H7 (cell line): ENCODE results near the gene NAALADL2. TPM values are rescaled to one million over a fixed set of nuclear protein-coding genes. Genes with fewer than 3 reads are reported as not detected.
"Not testable (repeated sequence)": the region's sequence is repeated elsewhere in the genome, so short reads cannot be mapped to it uniquely, and the experiment has no call there.

Experiments
- DNase-seq: peaks from one replicate; pipeline ENCODE4 v3.0.0; 2012
- H3K27me3 ChIP-seq: 2 replicates; pipeline ENCODE4 v1.6.0; 2011; ENCODE audit warnings: mild to moderate bottlenecking, low read length; ENCODE audit not compliant: control insufficient read depth, insufficient read depth
- H3K36me3 ChIP-seq: replicated peaks from 2 replicates; pipeline ENCODE4 v1.5.1; 2011; ENCODE audit warnings: low read length; ENCODE audit not compliant: control insufficient read depth, insufficient read depth
- H3K4me3 ChIP-seq: 2 replicates; pipeline ENCODE4 v1.5.1; 2011; ENCODE audit warnings: low read depth, mild to moderate bottlenecking, control low read depth, low read length, moderate library complexity; ENCODE audit not compliant: insufficient read depth
- total RNA-seq: library from RNA; depleted of rRNA; stranded (reverse); fragments of >200 nt; shearing (Covaris generic); gene quantifications from 2 replicates; pipeline ENCODE4 v1.2.3, GENCODE V29; 2014

Gene NAALADL2
- total RNA-seq, 1 experiment from 2014 or later = 0.14 TPM

DNA sequence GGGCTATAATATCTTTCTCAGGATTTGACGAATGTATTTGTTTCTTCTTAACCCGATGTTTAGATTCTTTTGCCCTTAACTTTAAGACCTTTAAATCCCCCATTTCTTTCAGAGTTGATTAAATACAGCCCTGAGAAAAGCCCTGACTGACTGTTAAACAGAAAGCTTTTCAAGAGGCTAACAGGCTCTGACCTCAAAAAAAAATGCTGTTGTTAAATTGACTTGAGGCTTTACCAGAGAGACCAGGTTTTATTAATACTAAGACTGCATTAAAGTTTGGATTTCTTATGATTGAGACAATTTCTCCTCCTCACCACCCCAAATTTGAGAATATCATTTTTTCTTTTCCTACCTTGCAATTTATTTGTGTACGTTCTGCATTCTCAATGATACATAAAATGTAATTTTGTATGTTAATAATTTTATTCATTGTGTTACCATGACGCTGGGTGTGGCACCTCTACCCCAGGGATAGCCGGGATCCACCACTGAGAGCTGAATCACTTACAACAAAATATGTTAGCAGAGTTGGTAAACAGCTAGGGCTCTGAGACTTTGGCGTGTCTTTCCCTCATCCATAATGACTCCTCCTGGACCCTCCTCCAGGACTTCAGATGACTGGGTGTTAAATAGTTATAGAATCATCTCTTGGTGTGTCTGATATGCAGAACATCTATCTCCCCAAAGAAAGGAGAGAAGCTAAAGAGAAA, 753.5 kb downstream of the NAALADL2 start:
- Histone ChIP-seq H3K36me3 (no peaks in the 10 kb centered on the region), H3K27me3 (no peaks in the 10 kb centered on the region), H3K4me3 (no peak overlapping the region)
- no peak for DNase-seq

DNA sequence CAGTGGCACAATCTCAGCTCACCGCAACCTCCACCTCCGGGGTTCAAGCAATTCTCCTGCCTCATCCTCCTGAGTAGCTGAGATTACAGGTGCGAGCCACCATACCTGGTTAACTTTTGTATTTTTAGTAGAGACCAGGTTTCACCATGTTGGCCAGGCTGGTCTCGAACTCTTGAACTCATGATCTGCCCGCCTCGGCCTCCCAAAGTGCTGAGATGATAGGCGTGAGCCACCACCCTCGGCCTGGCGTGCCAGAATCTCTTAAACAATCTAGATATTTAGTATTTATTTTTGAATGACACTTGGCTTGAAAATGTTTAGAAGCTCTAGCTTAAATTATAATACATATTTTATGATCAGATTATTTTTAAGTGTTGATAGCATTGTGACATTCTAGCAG, 755.0 kb downstream of the NAALADL2 start:
- DNase-seq, H3K27me3 ChIP-seq, H3K36me3 ChIP-seq, H3K4me3 ChIP-seq: not testable (repeated sequence)

GRCh38 chr3:175617247-175617646, 758.1 kb downstream of the NAALADL2 start:
- no peaks in the 10 kb centered on the region for H3K36me3 ChIP-seq
- no peak overlapping the region for H3K4me3 ChIP-seq
- H3K27me3 ChIP-seq = no peaks in the 10 kb centered on the region
- no peak for DNase-seq

DNA sequence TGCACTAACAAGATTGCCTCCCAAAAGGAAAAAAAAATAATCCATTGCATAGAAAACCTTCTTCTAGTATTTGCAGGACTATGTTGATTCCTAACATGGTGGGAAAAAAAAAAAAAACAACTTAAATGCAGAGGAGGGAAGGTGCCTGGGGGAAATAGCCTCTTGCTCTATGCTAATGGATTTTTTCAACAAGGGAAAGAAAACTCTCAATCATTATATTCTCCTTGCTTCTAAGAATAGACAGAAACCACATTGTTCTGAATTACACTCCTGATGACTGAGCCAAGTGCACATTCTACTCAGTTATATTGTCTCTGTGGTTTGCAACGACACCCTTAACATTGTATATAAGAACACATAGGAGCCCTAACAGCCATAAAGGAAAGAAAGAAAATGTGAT, 760.2 kb downstream of the NAALADL2 start:
- DNase-seq = no peak
- Histone ChIP-seq H3K36me3 (no peaks in the 10 kb centered on the region), H3K4me3 (no peak overlapping the region), H3K27me3 (no peaks in the 10 kb centered on the region)

DNA sequence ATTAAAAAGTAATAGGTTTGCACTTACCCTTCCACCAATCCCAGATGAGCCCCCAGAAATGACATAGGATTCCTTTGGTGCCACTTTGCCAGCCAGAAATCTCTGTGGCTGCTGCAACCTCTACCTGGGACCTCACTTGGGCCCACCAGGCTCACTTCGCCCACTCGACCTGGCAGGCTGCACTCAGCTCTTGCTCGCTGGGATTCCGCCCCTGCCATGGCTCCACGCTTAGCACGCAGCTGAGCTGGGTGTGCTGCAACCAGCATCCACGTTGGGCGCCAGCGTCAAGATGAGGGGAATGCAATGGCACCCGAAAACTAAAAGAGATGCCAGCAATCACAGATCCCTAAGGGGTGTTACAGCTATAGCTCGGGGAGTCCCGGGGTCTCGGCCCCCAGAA, 761.0 kb downstream of the NAALADL2 start:
- DNase-seq = no peak

DNA sequence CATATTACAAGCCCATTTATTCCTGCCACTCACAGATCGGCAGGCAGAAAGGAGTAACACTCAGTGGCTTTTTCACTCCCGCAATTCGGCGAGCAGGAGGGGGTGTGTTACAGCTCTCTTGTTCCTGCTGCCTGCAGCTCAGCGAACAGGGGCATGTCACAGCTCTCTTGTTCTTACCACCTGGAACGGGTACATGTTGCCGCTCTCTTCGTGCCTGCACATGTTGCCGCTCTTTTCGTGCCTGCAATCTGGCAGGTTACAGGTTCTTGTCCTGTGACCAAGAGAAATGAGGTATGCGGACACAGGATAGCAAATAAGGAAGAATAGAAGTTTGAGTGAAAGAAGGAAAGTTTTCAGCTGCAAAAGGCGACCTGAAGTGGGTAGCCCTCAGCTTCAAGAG, 761.4 kb downstream of the NAALADL2 start:
- no peak for DNase-seq
- Histone ChIP-seq H3K36me3 (no peaks in the 10 kb centered on the region), H3K27me3 (no peaks in the 10 kb centered on the region), H3K4me3 (no peak overlapping the region)

More for the DNA sequence above, 761.0 kb downstream of the NAALADL2 start:
- no peaks in the 10 kb centered on the region for H3K27me3 ChIP-seq
- H3K36me3 ChIP-seq = no peaks in the 10 kb centered on the region
- no peak overlapping the region for H3K4me3 ChIP-seq

GRCh38 chr3:175640958-175641357, 781.8 kb downstream of the NAALADL2 start:
- Histone ChIP-seq H3K4me3 (no peak overlapping the region), H3K27me3 (no peaks in the 10 kb centered on the region), H3K36me3 (no peaks in the 10 kb centered on the region)
- no peak for DNase-seq

DNA sequence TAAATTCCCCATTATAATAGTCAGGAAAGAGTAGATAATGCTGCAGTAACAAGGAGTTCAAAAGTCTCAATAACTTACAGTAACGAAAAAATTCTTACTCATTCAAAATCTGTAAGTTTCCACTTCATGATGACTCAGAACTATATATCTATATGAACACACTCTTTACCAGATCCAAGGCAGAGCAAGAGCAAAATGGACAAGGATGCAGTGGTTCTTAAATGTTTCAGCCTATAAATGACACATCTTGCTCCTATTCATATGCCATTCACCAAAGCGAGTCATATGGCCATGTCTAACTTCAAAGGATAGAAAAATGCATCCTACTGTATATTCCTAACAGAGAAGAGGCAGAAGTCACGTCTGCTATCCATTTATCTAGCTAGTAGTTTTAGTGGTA, 787.7 kb downstream of the NAALADL2 start:
- Histone ChIP-seq H3K36me3 (no peaks in the 10 kb centered on the region), H3K27me3 (no peaks in the 10 kb centered on the region), H3K4me3 (no peak overlapping the region)
- no peak for DNase-seq

DNA sequence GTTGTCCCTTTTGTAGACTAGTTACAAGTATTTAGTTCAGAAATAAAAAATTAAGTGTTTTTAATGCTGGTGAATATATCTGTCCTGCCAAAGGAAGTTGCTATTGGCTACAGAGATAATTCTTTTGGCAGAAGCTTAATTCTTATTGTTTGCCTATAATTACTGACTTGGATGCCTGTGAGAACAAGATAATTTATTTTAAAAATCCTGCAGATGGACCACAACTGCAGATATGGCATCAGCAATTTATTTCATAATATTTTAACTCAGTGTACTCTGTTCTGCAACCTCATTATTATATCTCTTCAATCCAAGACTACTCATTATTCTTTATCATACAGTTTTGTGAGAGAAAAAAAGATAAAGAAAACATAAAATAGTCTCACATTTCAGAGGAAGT, 789.8 kb downstream of the NAALADL2 start:
- no peaks in the 10 kb centered on the region for H3K27me3 ChIP-seq
- no peak for DNase-seq
- H3K36me3 ChIP-seq = no peaks in the 10 kb centered on the region
- H3K4me3 ChIP-seq = no peak overlapping the region

DNA sequence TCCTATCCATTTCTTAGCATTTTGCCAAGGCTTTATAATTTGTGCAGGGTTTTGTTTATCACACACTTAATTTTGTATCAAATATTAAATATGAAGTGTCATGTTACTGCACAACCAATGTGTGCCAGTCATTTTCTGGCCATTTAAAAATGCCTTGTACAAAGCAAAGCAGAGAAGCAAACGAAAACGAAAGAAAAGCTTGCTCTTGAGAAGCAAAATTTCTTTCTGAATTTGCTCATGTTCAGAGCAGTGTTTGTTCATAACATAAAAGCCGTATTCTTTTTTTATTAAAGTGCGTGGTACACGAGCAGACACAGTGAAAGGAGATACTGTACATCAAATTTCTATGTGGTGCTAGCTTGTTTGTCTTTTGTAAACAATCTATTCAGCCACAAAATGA, 792.6 kb downstream of the NAALADL2 start:
- Histone ChIP-seq H3K4me3 (no peak overlapping the region), H3K36me3 (no peaks in the 10 kb centered on the region), H3K27me3 (no peaks in the 10 kb centered on the region)
- DNase-seq = no peak

DNA sequence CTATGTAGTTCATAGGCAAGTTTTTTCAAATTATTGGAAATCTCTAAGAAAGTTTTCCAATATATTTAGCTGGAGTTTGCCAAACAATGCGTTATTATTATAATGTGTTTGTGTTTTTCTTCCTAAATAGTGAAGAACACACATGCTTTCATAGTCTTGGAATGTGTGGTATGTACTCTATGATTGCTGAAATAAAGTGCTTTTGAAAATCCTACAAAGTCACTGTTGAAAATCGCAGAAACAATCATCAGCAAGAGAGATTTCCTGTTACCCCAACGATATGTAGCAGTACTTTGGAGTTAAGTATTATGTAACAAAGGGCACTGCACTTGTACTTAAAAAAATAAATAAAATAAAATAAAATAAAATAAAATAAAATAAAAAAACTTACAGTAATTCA, 796.2 kb downstream of the NAALADL2 start:
- no peak for DNase-seq
- Histone ChIP-seq H3K27me3 (no peaks in the 10 kb centered on the region), H3K36me3 (no peaks in the 10 kb centered on the region), H3K4me3 (no peak overlapping the region)

- no peak for DNase-seq
- H3K27me3 ChIP-seq = no peaks in the 10 kb centered on the region
- no peak overlapping the region for H3K4me3 ChIP-seq
- no peaks in the 10 kb centered on the region for H3K36me3 ChIP-seq
Observed at GRCh38 chr3:175656461-175656860, 797.3 kb downstream of the NAALADL2 start.

DNA sequence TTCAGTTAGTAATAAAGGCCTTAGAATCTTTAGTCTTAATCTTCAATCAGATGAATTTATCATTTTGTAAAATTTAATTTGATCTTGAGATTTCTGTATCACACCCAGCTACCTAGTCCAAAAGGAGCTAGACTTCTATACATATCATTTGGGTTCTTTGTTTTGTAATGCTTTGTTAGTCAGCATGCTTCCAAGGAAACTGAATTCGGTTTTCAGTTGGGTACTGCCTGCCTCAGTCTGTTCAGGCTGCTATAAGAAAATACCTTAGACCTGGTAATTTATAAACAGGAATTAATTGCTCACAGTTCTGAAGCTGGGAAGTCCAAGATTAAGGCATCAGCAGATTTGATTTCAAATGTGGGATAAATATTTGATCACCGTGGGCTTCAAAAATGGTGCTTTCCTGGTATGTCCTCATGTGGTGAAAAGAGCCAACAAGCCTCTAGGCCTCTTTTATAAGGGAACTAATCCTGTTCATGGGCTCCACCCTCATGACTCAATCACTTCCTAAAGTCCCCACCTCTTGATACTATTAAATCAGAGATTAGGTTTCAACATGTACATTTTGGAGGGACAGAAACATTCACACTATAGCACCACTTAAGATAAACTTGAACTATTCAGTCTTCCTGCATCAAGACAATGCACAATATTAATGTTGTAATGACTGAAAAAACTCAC, 800.7 kb downstream of the NAALADL2 start:
- Histone ChIP-seq H3K27me3 (no peaks in the 10 kb centered on the region), H3K4me3 (no peak overlapping the region), H3K36me3 (no peaks in the 10 kb centered on the region)
- DNase-seq = no peak

- DNase-seq = no peak
- Histone ChIP-seq H3K36me3 (no peaks in the 10 kb centered on the region), H3K4me3 (no peak overlapping the region), H3K27me3 (no peaks in the 10 kb centered on the region)
Observed at GRCh38 chr3:175662815-175663214, 803.7 kb downstream of the NAALADL2 start.

DNA sequence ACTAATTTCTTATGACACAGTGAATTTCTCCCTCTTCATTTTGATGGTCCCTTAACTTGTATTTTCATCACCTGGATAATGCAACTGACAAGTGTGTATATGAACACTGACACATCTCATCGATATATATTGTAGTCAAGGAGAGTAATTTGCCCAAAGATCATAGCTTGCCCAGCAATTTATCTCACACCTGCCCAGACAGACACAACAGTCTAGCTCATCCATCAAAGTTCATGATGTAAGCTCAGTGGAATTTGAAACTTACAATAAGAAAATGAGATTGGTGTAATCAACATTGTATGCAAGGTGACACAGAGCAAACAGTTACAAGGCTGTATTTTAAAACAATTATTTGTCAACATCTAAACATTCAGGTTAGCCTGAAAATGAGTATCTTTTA, 805.8 kb downstream of the NAALADL2 start:
- no peaks in the 10 kb centered on the region for H3K27me3 ChIP-seq
- no peak for DNase-seq
- no peak overlapping the region for H3K4me3 ChIP-seq
- no peaks in the 10 kb centered on the region for H3K36me3 ChIP-seq
